Fibroblast of the aortic adventitia (primary cell): Measurements from ENCODE around the gene CALML5. TPM values are rescaled to one million over a fixed set of nuclear protein-coding genes. Genes with fewer than 3 reads are reported as not detected.

Experiments used
- DNase-seq: peaks from one replicate; pipeline ENCODE4 v3.0.0-alpha.2; 2010; ENCODE audit warnings: low read depth
- H3K4me3 ChIP-seq: 2 replicates; pipeline ENCODE4 v1.5.1; 2011; ENCODE audit warnings: low read depth, mild to moderate bottlenecking, control low read depth, low read length, moderate library complexity
- total RNA-seq: library from RNA; depleted of rRNA; stranded (reverse); fragments of >200 nt; gene quantifications from 2 replicates; pipeline ENCODE4 v1.2.3, GENCODE V29; 2012; ENCODE audit warnings: low replicate concordance
- TF ChIP-seq, protein P1 (sequence below): IDR thresholded peaks from 2 replicates; pipeline ENCODE4 v1.5.1; 2011; ENCODE audit warnings: mild to moderate bottlenecking, low read length, control low read depth, inconsistent platforms; ENCODE audit not compliant: insufficient read depth

Gene CALML5
- total RNA-seq, 1 donor = not detected

DNA sequence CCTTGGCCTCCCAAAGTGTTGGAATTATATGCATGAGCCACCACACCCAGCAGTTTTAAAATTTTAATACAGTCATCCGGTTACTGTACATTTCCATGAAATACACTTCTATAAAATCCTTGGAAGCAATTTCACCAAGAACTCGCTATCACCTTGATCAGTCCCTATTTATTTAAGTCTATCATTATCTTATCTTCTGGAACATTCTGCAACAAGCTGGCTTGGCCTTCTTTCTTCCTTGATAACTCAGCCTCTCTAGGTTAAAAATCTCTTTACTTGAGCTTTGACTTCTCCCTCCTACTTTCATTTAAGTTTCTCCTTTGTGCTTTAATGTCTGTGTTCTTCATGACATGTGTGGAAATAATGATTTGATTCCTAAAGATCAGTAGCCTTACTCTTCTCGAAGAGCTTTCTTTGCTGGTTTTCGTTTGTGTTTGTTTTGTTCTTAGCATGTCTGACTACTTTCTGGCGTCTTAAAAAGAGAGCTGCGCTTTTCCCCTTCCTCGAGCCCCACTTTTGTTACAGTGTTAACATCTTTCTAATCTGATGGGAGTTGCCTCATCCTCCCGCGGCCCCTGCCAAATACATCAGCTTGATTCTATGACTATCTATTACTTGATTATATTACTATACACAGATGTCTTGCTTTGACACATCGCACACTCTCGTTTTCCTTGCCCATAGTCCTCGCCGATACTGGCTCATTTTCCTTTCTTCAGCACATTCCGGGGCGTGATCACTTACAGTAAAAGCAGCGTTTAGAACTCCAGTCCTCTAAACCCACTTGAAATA lies 11.1 kb upstream of the CALML5 start:
- peak; percentile 11 for DNase-seq
- no peak overlapping the region for H3K4me3 ChIP-seq
- TF ChIP-seq, protein P1, sequence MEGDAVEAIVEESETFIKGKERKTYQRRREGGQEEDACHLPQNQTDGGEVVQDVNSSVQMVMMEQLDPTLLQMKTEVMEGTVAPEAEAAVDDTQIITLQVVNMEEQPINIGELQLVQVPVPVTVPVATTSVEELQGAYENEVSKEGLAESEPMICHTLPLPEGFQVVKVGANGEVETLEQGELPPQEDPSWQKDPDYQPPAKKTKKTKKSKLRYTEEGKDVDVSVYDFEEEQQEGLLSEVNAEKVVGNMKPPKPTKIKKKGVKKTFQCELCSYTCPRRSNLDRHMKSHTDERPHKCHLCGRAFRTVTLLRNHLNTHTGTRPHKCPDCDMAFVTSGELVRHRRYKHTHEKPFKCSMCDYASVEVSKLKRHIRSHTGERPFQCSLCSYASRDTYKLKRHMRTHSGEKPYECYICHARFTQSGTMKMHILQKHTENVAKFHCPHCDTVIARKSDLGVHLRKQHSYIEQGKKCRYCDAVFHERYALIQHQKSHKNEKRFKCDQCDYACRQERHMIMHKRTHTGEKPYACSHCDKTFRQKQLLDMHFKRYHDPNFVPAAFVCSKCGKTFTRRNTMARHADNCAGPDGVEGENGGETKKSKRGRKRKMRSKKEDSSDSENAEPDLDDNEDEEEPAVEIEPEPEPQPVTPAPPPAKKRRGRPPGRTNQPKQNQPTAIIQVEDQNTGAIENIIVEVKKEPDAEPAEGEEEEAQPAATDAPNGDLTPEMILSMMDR = no peak

DNA sequence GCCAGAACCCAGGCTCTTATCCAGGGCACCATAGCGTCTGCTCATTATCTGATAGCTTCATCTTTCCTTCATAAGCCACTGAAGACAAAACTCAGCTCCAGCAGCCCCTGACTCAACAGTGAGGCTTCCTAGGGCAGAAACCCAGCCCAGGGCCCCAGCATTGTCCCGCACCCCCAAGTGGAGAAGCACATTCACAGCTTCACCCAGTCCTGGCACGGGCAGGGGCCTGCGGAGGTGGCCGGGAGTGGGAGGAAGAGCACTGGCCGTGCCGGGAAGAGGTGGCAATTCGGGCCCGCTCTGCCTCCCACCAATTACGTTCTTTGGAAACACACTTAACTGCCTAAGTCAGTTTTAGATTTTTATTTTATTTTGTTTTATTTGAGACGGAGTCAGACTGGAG lies 10.3 kb upstream of the CALML5 start:
- no peak overlapping the region for H3K4me3 ChIP-seq
- no peak for DNase-seq
- TF ChIP-seq, protein P1 = no peak

DNA sequence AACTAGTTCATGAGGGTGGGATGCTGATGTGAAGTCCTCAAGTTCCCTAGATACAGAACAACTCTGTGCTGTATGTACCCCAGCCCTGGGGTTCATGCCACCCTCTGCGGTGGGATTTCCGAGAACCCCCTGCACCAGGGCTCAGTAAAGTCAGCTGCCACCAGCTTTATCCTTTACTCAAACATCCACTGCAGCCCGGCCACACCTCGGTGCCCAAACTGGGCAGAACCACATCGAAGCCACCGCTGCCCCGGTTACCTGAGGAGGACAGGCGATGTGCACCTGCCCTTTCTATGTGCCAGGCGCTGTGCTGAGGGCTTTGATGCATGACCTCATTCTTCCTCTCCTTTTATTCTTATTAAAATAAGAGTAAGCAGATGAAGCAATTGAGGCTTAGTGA lies 9.9 kb upstream of the CALML5 start:
- no peak overlapping the region for H3K4me3 ChIP-seq
- TF ChIP-seq, protein P1 = no peak
- no peak for DNase-seq

DNA sequence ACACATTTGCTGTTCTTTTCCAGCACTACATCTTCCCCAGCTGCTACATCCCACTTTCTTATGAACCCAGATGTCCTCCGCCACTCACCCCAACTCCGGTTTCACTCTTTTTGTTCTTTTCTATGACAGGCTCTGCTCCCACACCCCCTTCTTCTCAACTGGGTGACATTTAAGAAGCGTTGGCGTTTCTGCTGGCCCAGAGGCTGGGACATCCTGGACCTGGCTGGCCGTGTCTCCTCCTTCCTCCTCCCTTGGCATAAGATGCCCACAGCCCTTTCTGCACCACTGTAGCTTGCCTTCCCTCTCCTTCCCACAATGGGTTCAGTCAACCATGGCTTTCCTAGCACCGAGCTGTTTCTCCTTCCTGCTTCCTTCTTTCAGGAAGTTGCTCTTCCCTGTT lies 9.4 kb upstream of the CALML5 start:
- H3K4me3 ChIP-seq = no peak overlapping the region
- TF ChIP-seq, protein P1 = no peak
- no peak for DNase-seq

DNA sequence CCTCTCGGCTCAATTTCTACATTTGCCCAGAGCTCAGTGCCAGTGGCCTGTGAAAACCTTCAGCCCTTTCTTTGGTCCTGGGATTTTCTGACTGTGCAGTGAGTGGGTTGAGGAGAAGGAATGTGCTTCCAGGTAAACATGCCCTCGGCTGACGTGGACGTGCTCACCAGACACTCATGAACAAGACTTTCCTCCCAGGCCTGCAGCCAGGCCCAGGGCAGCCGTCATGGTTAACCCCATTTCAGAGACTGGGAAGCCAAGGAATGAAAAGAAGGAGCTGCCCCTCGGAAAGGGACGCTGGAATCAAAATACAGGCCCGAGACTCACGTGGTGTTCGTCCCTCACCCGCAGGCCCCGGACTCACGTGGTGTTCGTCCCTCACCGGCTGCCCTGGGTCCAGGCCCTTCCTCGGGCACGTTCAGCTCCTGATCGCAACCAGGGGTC lies 8.8 kb upstream of the CALML5 start:
- DNase-seq = no peak
- H3K4me3 ChIP-seq = no peak overlapping the region
- TF ChIP-seq, protein P1 = no peak

DNA sequence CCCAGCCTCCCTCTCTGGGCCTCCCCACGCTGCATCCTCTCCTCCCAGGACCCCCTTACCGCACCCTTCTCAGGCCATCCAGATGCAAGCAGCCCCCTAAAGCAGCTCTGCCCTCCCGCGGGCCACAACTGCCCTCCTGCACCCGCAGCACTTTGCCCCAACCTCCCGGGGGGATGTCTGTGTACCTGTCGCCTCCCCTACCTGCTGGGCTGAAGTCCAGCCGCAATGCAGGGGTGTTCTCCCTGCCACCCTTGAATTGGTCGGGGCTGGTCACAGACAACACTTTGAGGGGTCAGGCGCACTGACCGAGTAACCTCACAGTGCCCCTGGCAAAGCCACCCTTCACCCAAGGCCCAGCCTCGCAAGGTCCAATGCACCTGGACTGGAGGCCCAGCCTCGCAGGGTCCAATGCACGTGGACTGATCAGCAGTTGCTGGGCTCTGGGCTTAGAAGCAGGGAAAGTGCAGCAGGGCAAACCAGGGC lies 8.3 kb upstream of the CALML5 start:
- H3K4me3 ChIP-seq = no peak overlapping the region
- TF ChIP-seq, protein P1 = no peak
- DNase-seq = no peak
